Gastrocnemius medialis (tissue), 4 donors: ENCODE results near the gene AQP12B. TPM values are rescaled to one million over a fixed set of nuclear protein-coding genes. Genes with fewer than 3 reads are reported as not detected.

Experiments
- ATAC-seq, 2 donors: fragments of 150-250 bp; one replicate each; pipeline ENCODE4 v1.9.1; 2016
- DNase-seq, 2 donors: peaks; one replicate each; pipeline ENCODE4 v3.0.0-alpha.2; 2019
- H3K27ac ChIP-seq, 4 donors: fragments of 200-600 bp; sonication (generic); 1 replicate in 1 of 4; 2 replicates in 3 of 4; pipeline ENCODE4 v1.5.1; 2016 to 2018; ENCODE audit warnings: mild to moderate bottlenecking in 2 of 4, moderate library complexity in 1 of 4
- H3K27me3 ChIP-seq, 3 donors: fragments of 200-600 bp; sonication (generic) in 2 of 3; 1 replicate in 1 of 3; 2 replicates in 2 of 3; pipeline versions ENCODE4 v1.5.1 to v1.6.0; 2016 to 2019; ENCODE audit warnings: mild to moderate bottlenecking in 1 of 3, moderate library complexity in 1 of 3
- H3K36me3 ChIP-seq, 2 donors: fragments of 200-600 bp; sonication (generic) in 1 of 2; one replicate each; pipeline ENCODE4 v1.5.1; 2017 to 2018
- H3K4me1 ChIP-seq, 2 donors: fragments of 200-600 bp; sonication (generic) in 1 of 2; one replicate each; pipeline ENCODE4 v1.5.1; 2016 to 2017; ENCODE audit warnings: mild to moderate bottlenecking in 2 of 2
- H3K4me3 ChIP-seq, 4 donors: fragments of 200-600 bp; sonication (generic) in 3 of 4; 1 replicate in 1 of 4; 2 replicates in 3 of 4; pipeline ENCODE4 v1.5.1; 2016 to 2019; ENCODE audit warnings: mild to moderate bottlenecking in 2 of 4
- H3K9me3 ChIP-seq, 3 donors: fragments of 200-600 bp; sonication (generic) in 2 of 3; 1 replicate in 1 of 3; 2 replicates in 2 of 3; pipeline ENCODE4 v1.5.1; 2016 to 2019
- CTCF ChIP-seq, 5 experiments: fragments of 450-650 bp in 3 of 5; fragments of 200-600 bp in 2 of 5; sonication (generic) in 2 of 5; IDR thresholded peaks in 4 of 5; conservative IDR thresholded peaks in 1 of 5; 1 replicate in 4 of 5; 2 replicates in 1 of 5; pipeline ENCODE4 v1.5.1; 2016 to 2019; ENCODE audit warnings: antibody characterized with exemption in 5 of 5, mild to moderate bottlenecking in 3 of 5, moderate library complexity in 3 of 5
- POLR2A ChIP-seq, 2 donors: fragments of 450-650 bp; IDR thresholded peaks; one replicate each; pipeline ENCODE4 v1.6.1; 2017; ENCODE audit warnings: antibody characterized with exemption in 2 of 2, mild to moderate bottlenecking in 2 of 2, moderate library complexity in 2 of 2
- in situ Hi-C, 4 donors: fragments of 200-750 bp; cut with MboI; loops; one replicate each; pipeline versions ENCODE4 v1.15.0 to v1.8.0; 2017; ENCODE audit warnings: low sequenced_read_pairs in 4 of 4
- intact Hi-C: fragments of 100-400 bp; cut with DNase I; formaldehyde crosslinking; loops from one replicate; pipeline ENCODE4 v1.15.1; 2023; ENCODE audit warnings: low total_unique reads
- total RNA-seq, 4 donors: library from RNA; depleted of rRNA; stranded (reverse); fragments of >200 nt; gene quantifications; one replicate each; pipeline versions ENCODE4 v1.1.0 to v1.2.3, GENCODE V29; 2016

The AQP12B gene
- total RNA-seq, 4 donors from 2014 or later: not detected

DNA sequence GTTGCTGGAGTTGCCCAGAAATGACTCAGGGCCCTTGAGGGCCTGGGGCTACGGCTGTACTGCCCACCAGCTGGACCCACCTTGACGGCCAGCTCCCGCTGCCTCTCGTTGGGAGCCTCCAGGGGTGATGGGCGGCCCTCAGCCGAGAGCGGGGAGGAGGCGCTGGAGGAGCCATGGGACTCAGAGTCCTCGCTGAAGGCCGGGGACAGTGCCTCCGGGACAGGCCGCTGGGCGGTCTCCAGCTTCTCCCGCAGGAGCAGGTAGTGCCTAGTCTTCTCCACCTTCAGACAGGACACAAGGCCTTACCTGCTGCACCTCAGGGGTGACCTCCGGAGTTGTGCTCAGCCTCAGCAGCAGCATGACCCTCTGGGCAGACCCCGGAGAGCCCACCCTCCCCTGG lies 39.7 kb upstream of the AQP12B start:
- Histone ChIP-seq H3K36me3 (no peaks in the 10 kb centered on the region), H3K4me3 (no peak overlapping the region), H3K9me3 (no peaks in the 10 kb centered on the region), H3K4me1 (no peaks in the 10 kb centered on the region), H3K27ac (no peak overlapping the region), H3K27me3 (no peaks in the 10 kb centered on the region)
- DNase-seq (no peak), ATAC-seq (no peak)
- intact Hi-C loops (no loop called here), in situ Hi-C loops (loop anchor here in 3 of 4 donors (25.0 kb wide), 1 partner anchor 210 kb away; no protein-coding TSS in a partner anchor)
- TF ChIP-seq CTCF (IDR thresholded peaks at IDR 0.05 in 4 of 5, conservative IDR thresholded peaks at IDR 0.05 in 1 of 5) (no peak), POLR2A (IDR thresholded peaks at IDR 0.05) (no peak)

GRCh38 chr2:240721596-240722180 lies 39.0 kb upstream of the AQP12B start:
- Histone ChIP-seq H3K4me1 (no peaks in the 10 kb centered on the region), H3K27ac (no peak overlapping the region), H3K27me3 (no peaks in the 10 kb centered on the region), H3K4me3 (no peak overlapping the region), H3K9me3 (no peaks in the 10 kb centered on the region), H3K36me3 (no peaks in the 10 kb centered on the region)
- DNase-seq: no peak
- TF ChIP-seq CTCF (IDR thresholded peaks at IDR 0.05 in 4 of 5, conservative IDR thresholded peaks at IDR 0.05 in 1 of 5): no peak
- no peak for TF ChIP-seq POLR2A (IDR thresholded peaks at IDR 0.05)
- ATAC-seq: no peak
- in situ Hi-C loops: loop anchor here in 3 of 4 donors (25.0 kb wide), 1 partner anchor 209 kb away; no protein-coding TSS in a partner anchor
- intact Hi-C loops: no loop called here

- in situ Hi-C loops (loop anchor here in 3 of 4 donors (25.0 kb wide), 1 partner anchor 209 kb away; no protein-coding TSS in a partner anchor), intact Hi-C loops (no loop called here)
- no peak for ATAC-seq
- Histone ChIP-seq H3K27me3 (no peaks in the 10 kb centered on the region), H3K27ac (no peak overlapping the region), H3K9me3 (no peaks in the 10 kb centered on the region), H3K4me1 (no peaks in the 10 kb centered on the region), H3K36me3 (no peaks in the 10 kb centered on the region), H3K4me3 (no peak overlapping the region)
- no peak for DNase-seq
- TF ChIP-seq CTCF (IDR thresholded peaks at IDR 0.05 in 4 of 5, conservative IDR thresholded peaks at IDR 0.05 in 1 of 5): no peak
Observed at GRCh38 chr2:240720686-240721595, 38.3 kb upstream of the AQP12B start.

DNA sequence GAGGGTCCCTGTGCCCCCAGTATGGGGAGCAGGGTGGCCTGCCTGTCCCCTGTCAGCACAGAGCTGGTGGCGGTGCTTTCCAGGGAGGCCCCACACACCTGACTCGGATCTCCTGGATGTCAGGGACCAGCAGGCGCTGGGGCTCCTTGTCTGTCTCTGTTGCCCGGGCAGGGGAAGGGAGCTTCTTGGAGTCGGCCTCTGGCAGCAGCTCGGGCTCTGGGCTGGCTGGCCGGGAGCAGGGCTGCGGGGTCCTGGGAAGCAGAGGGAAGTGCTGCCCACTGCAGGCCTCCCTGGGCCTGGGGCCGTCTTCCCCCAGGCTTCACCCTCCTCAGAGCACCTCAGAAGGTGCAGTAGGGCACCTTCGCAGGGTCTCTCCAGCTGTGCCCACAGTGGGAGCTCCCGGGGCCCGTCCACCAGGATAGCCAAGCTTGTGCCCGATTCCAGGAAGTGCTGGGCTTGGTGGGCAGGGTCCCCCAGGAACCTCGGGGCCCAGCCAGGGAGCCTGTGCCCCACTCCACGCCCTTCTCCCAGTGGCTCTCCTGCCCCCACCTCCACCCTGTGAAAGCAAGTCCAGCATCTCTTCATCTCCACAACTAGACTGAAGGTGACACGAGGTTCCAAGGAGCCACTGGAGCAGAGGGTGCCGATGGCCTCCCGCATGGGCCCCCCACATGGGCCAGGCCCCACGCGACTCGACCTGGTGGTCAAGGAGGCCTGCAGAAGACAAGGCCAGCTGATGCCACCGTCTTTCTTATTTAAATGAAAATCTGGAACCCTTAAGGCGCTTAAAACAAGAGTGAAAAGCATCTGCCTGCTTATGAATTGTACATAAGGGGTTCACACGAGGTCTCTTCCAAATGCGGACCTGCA lies 37.2 kb upstream of the AQP12B start:
- no peak overlapping the region for H3K4me3 ChIP-seq
- H3K9me3 ChIP-seq: no peaks in the 10 kb centered on the region
- H3K27me3 ChIP-seq: no peaks in the 10 kb centered on the region
- in situ Hi-C loops (loop anchor here in 3 of 4 donors (25.0 kb wide), 1 partner anchor 208 kb away; no protein-coding TSS in a partner anchor), intact Hi-C loops (no loop called here)
- no peaks in the 10 kb centered on the region for H3K36me3 ChIP-seq
- no peak overlapping the region for H3K27ac ChIP-seq
- TF ChIP-seq CTCF (IDR thresholded peaks at IDR 0.05 in 4 of 5, conservative IDR thresholded peaks at IDR 0.05 in 1 of 5) (no peak), POLR2A (IDR thresholded peaks at IDR 0.05) (no peak)
- ATAC-seq (no peak), DNase-seq (no peak)
- H3K4me1 ChIP-seq: no peaks in the 10 kb centered on the region
